C4-2B (cell line): ENCODE data around the gene RPS2.
"Not testable (repeated sequence)": the region's sequence is repeated elsewhere in the genome, so short reads cannot be mapped to it uniquely, and the experiment has no call there.

Experiments
- H3K27ac ChIP-seq: fragments of 450-650 bp; 2 replicates; pipeline ENCODE4 v1.5.1; 2017
- CTCF ChIP-seq: fragments of 450-650 bp; conservative IDR thresholded peaks from 2 replicates; pipeline ENCODE4 v1.5.1; 2017; ENCODE audit warnings: mild to moderate bottlenecking
- ZFX ChIP-seq: fragments of 450-650 bp; IDR thresholded peaks from 2 replicates; pipeline ENCODE4 v1.6.1; 2017

RPS2 gene

GRCh38 chr16:1964506-1965395 is at the start of gene RPS2:
Gene RPS2 (minus strand): TSS chr16:1964826. CDS start chr16:1964625, 201 bp downstream.
- H3K27ac ChIP-seq = peak within 1 kb of the TSS; percentile 97
- TF ChIP-seq ZFX (peak; percentile 75), CTCF (no peak)

- H3K27ac ChIP-seq = no peak overlapping the region
- TF ChIP-seq CTCF (no peak), ZFX (no peak)
Measured at GRCh38 chr16:2013527-2013926, 48.9 kb upstream of the RPS2 start.

GRCh38 chr16:2011726-2012125 is 47.1 kb upstream of the RPS2 start:
- H3K27ac ChIP-seq = not testable (repeated sequence)

GRCh38 chr16:2009791-2010510 is 45.3 kb upstream of the RPS2 start, which contains the start of gene ZNF598:
Gene ZNF598 (minus strand): TSS chr16:2009821.
- peak within 1 kb of the TSS; percentile 99 for H3K27ac ChIP-seq
- TF ChIP-seq CTCF (no peak; the same call in 1 of the 2 replicates), ZFX (no peak; the same call in 1 of the 2 replicates)

DNA sequence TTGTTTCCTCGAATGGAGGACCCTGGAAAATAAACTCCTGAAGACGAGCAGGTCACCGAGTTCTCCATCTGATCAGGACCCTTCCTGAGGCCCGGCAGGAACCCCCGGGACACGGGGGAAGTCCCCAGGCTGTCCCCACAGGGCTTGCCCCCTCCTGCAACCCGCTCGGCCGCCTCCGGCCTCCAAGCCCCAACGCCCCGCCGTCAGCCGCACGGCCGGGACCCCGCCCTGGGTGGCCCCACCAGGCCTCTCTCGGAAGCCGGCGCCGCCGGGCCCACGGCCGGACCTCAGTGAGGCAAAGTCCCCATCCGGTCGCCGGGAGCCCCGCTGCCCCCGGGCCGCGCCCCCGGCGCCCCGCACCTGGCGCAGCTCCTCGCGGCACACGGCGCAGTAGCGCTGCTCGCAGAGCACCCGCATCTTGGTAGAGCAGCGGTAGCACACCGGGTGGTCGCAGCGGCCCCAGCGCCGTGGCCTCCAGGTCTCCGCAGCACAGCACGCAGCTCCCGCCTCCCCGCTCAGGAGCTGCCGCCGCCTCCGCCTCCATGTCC is 44.6 kb upstream of the RPS2 start:
- peak overlapping the region; percentile 99 for H3K27ac ChIP-seq
- TF ChIP-seq ZFX (peak; percentile 65), CTCF (no peak)

GRCh38 chr16:2008631-2009163 is 44.1 kb upstream of the RPS2 start:
- TF ChIP-seq ZFX (no peak), CTCF (no peak)
- peak overlapping the region; percentile 99 for H3K27ac ChIP-seq

GRCh38 chr16:2008009-2008526 is 43.4 kb upstream of the RPS2 start:
- H3K27ac ChIP-seq = peak overlapping the region; percentile 99
- TF ChIP-seq ZFX (peak; percentile 26; the same call in 1 of the 2 replicates), CTCF (no peak)
